ENCODE measurements around the gene PARD3B.
A peak's percentile ranks its signal among the peaks of the same experiment; 100 is the strongest.

Gene PARD3B, protein sequence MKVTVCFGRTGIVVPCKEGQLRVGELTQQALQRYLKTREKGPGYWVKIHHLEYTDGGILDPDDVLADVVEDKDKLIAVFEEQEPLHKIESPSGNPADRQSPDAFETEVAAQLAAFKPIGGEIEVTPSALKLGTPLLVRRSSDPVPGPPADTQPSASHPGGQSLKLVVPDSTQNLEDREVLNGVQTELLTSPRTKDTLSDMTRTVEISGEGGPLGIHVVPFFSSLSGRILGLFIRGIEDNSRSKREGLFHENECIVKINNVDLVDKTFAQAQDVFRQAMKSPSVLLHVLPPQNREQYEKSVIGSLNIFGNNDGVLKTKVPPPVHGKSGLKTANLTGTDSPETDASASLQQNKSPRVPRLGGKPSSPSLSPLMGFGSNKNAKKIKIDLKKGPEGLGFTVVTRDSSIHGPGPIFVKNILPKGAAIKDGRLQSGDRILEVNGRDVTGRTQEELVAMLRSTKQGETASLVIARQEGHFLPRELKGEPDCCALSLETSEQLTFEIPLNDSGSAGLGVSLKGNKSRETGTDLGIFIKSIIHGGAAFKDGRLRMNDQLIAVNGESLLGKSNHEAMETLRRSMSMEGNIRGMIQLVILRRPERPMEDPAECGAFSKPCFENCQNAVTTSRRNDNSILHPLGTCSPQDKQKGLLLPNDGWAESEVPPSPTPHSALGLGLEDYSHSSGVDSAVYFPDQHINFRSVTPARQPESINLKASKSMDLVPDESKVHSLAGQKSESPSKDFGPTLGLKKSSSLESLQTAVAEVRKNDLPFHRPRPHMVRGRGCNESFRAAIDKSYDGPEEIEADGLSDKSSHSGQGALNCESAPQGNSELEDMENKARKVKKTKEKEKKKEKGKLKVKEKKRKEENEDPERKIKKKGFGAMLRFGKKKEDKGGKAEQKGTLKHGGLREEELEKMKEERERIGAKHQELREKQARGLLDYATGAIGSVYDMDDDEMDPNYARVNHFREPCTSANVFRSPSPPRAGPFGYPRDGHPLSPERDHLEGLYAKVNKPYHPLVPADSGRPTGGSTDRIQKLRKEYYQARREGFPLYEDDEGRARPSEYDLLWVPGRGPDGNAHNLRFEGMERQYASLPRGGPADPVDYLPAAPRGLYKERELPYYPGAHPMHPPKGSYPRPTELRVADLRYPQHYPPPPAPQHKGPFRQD (N-terminal part only)

DNA sequence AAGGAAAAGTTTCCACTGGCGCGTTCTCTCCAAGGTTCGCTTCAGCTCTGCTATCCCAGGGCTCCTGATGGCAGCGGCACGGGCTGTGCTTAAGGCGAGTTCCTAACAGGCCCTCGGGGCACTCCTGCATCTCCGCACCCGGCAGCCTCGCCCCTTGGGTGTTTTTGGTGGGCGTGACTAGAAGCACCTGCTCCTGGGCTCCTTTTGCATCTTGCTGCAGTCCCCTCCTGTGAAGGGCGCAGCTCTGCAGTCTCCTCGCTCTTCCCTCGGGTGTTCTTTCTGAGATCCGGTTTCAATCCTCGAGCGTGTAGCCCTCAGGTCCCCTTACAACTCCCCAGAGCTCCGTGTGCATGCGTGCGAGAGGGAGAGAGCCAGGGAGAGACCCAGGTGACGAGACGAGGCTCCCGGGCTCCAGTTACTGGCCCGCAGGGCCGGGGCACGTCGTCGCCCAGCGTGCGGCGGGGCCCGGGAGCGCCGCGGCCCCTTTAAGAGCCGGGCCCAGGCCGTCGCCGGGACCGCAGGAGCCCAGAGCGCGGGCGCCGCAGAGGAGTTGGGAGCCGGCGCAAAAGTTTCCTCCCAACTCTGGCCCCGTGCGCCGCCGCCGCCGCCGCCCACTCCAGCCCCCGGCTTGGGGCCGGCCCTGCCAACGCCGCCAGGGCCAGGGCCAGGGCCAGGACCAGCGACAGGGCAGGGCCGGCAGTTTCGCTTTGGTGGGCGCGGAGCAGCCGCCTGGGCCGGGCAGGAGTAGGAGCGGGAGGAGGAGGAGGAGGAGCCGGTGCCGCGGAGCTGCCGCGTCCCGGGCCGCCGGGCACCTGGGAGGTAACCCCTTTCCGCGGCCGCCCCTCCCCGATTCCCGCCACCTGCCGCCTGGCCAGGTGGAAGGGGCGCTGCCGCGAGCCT, at the start of gene PARD3B:
PARD3B (plus strand) TSS at position 515 of the 900 bp plus-strand sequence. CDS start 525 bp downstream, outside the sequence.
- peak; percentile 33 for FAIRE-seq
- TF ChIP-seq POLR2A (IDR thresholded peaks at IDR 0.05; ENCODE audit: low read depth, low read length): 0 out of 2 replicates have a peak, but pooled peaks have one; percentile 11
- peak; percentile 61 for DNase-seq (ENCODE audit: insufficient read length, low spot score)

DNA sequence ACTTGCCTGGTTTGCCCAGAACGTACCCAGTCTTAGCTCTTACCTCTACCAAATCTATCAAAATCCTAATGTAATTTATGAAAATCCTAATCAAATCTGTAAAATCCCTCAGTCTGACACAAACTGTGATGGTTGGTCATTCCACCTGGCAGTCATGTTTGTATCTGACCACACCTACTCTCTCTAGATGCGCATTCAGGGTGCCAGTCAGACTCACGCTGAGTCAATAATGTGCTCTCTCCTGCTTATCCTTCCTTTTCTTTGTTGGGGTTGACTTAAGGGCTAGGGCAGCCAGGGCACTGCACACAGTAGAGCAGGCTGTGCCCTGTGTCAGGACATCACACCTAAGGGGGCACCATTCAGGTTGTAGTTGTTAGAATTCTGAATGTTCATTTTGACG, 48.5 kb upstream of the PARD3B start:
- FAIRE-seq (no peak), DNase-seq (ENCODE audit: insufficient read length, low spot score) (no peak)
- no peak for TF ChIP-seq POLR2A (IDR thresholded peaks at IDR 0.05; ENCODE audit: low read depth, low read length)

DNA sequence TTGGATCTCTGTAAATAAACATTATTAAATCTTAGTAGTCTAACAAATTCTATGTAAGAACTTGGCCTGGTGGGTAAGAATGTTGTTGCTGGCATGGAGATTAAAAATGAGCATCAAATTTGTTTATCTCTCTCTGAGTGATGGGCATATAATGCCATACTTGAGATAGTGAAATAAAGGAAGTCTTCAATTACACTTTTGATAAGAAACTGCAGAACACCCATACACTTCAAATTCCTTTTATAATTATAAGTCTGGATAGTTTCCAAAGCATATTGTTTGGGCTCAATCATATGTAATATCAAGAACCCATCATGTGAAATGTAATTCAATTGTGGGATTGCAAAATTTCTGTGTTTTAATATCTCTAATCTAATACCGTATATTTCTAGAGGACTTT, 47.4 kb upstream of the PARD3B start:
- FAIRE-seq (no peak), DNase-seq (ENCODE audit: insufficient read length, low spot score) (no peak)
- TF ChIP-seq POLR2A (IDR thresholded peaks at IDR 0.05; ENCODE audit: low read depth, low read length): no peak

DNA sequence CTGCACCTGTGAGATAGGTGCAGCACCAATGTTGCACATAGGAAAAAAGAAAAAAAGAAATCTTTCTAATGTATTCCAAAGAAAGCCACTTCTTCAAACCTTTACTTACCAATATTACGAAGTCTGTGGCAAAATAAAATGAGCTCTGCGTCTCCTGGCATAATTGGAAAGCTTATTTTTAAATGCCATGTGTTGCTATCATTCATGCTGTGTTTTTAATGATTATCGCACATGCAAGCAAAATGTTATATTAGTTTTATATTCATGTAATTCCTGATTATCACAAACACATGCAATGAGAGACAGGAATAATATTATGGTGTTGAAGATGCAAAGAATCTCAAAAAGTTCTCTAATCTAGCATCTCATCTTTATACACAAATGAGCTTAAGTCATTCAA, 47.0 kb upstream of the PARD3B start:
- TF ChIP-seq POLR2A (IDR thresholded peaks at IDR 0.05; ENCODE audit: low read depth, low read length): no peak
- DNase-seq (ENCODE audit: insufficient read length, low spot score) (no peak), FAIRE-seq (no peak)

DNA sequence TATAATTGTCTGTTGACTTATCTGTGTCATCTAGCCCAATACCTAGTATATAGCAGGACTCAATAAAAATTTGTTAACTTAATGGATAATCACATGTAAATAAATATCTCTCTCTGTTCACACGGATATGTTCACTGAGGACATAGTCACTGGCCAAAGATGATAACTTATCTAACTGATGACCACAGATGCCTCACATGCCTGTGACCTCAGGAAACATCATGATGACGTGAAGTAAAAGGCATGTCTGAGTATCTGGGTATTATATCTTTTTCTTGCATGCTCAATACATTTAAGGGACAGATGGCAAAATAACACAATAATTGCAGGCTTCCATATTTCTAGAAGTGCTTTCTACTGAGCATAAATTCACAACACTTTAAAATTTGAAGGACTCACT, 41.4 kb upstream of the PARD3B start:
- DNase-seq (ENCODE audit: insufficient read length, low spot score) (no peak), FAIRE-seq (no peak)
- no peak for TF ChIP-seq POLR2A (IDR thresholded peaks at IDR 0.05; ENCODE audit: low read depth, low read length)

DNA sequence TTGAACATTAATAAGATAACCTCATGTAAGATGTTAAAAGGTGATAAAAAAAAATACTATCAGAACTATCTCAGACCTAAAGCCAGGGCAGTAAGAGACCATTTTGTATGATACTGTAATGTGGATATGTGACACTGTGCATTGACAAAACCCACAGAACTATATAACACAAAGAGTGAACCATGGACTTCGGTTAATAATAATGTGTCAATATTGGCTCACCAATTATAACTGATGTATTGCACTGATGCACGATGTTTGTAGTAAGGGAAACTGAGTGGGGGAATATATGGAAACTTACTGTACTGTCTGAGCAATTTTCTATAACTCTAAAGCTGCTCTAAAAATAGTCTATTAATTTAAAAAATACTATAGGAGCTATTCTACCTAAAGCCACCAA, 40.7 kb upstream of the PARD3B start:
- no peak for TF ChIP-seq POLR2A (IDR thresholded peaks at IDR 0.05; ENCODE audit: low read depth, low read length)
- DNase-seq (ENCODE audit: insufficient read length, low spot score) (no peak), FAIRE-seq (no peak)

DNA sequence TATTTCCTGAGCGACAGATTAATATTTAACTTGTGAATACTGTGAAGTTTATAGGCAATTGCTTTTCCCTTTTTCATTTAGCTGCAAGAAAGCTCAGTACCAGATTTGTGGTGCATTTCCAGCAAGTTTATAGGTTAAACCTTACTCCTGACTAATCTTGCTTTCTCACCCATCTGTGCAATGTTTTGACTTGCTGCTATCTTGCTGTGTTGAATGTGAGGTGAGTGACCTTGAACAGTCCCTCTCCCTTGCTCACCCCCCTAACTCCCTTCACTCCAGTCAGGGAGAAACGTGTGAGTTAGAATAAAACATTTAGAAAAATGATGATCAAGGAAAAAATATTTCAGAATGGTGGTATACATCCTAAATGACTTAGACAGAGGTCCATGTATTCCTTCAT, 39.8 kb upstream of the PARD3B start:
- TF ChIP-seq POLR2A (IDR thresholded peaks at IDR 0.05; ENCODE audit: low read depth, low read length): no peak
- no peak for DNase-seq (ENCODE audit: insufficient read length, low spot score)
- no peak for FAIRE-seq

DNA sequence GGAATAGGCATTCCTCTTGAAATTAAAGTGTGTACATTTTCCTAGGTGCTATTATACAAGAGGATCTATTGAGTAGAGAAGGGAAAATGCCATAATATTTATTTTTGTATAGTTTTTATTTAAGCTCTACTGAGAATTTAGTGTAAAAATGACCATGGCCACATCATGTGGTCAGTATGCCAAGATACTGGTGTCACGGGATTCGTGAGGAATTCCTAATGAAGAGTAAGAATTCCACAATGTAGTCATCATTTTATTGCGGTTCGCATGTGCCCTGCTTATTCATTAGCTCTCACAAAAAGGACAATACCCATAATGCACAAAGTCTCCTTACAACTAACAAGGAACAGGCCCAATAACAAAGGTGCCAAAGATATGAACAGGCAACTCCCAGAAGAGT, 39.3 kb upstream of the PARD3B start:
- no peak for TF ChIP-seq POLR2A (IDR thresholded peaks at IDR 0.05; ENCODE audit: low read depth, low read length)
- DNase-seq (ENCODE audit: insufficient read length, low spot score): no peak
- FAIRE-seq: peak; percentile 23

DNA sequence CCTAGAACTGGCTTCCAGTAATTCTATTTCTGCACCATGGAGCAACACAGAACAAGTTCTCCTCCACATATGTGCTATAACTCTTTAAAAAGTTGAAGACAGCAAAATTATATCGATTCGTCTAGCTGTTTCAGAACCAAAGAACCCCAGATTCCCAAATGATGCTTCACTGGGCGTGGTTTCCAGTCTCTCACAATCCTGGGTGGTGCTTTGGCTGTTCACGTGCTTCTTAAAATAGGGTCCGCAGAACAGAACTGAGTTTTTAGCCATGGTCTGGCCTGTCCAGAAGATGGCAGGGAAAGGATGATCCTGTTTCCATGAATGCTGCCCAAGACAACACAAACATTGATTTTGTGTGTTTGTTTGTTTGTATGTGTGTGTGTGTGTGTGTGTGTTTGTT, 37.6 kb upstream of the PARD3B start:
- no peak for TF ChIP-seq POLR2A (IDR thresholded peaks at IDR 0.05; ENCODE audit: low read depth, low read length)
- FAIRE-seq (no peak), DNase-seq (ENCODE audit: insufficient read length, low spot score) (no peak)

DNA sequence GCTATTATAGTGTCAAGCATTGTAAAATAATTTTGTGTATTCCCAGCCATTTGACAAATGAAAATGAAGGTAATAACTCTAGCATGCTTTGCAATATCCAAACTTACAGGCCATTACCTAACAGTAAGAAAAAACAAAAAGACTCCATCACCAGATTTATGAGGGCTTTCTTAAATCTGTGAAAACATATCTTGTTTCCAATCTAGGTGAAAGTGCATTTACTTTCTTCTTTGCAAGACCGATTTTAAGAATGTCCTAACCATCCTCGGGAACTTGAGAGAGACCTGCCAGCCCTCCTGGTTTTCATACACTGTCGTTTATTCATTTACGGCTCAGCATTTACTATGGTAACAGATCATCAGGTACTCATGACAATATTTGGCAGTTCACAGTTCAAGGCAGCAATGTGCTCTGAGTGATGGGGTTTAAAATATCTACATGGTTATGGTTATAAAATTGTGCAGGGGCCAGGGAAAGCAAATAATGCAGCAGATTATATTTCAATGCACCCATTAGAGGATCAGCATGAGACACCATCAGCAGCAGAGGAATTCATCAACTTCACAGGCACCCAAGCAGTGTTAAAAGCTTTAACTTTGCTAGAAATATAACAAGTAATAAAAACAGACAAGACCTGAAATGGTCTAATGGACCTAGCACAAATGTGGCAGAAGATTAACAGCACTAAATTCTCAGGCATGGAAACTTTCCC, 34.4 kb upstream of the PARD3B start:
- FAIRE-seq (no peak), DNase-seq (ENCODE audit: insufficient read length, low spot score) (no peak)
- no peak for TF ChIP-seq POLR2A (IDR thresholded peaks at IDR 0.05; ENCODE audit: low read depth, low read length)

DNA sequence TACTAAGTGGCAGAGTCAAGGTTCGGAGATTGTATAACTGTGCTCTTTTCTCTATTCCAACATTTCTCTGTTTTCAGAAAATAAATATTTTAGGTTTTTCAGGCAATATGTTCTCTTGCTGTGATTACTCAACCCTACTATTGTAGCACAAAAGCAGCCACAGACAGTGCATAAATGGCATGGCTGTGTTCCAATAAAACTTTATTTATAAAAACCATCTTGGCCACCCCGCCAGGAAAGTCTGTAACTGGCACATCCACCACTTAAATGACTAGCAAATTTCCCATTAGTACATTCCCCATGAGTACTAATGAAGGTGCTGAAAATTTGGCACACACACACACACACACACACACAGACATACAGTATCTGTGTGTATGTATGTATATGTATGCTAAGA, 30.8 kb upstream of the PARD3B start:
- FAIRE-seq (no peak), DNase-seq (ENCODE audit: insufficient read length, low spot score) (no peak)
- no peak for TF ChIP-seq POLR2A (IDR thresholded peaks at IDR 0.05; ENCODE audit: low read depth, low read length)

DNA sequence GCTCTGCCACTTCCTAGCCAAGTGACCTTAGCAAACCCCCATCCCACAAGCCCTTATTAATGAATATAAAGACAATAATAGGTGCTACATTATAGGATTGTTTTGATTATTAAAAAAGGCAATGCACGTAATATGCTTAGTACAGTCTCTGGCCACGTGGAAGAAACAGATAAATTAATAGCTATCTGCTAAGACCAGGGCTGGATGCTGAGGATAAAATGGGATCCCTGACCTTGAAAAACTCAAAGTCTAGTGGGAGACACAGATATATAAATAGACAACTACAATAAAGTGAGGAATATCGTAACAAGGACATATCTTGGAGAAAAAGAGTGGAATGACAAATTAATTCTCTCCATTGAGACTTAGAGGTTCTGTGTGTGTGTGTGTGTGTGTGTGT, 29.9 kb upstream of the PARD3B start:
- TF ChIP-seq POLR2A (IDR thresholded peaks at IDR 0.05; ENCODE audit: low read depth, low read length): no peak
- DNase-seq (ENCODE audit: insufficient read length, low spot score): no peak
- no peak for FAIRE-seq
